ENCODE measurements around the gene CALCOCO1. TPM values are rescaled to one million over a fixed set of nuclear protein-coding genes. Genes with fewer than 3 reads are reported as not detected.

Gene CALCOCO1
- polyA plus RNA-seq, 3 donors: 60.1 to 238 (median 69.6) TPM

DNA sequence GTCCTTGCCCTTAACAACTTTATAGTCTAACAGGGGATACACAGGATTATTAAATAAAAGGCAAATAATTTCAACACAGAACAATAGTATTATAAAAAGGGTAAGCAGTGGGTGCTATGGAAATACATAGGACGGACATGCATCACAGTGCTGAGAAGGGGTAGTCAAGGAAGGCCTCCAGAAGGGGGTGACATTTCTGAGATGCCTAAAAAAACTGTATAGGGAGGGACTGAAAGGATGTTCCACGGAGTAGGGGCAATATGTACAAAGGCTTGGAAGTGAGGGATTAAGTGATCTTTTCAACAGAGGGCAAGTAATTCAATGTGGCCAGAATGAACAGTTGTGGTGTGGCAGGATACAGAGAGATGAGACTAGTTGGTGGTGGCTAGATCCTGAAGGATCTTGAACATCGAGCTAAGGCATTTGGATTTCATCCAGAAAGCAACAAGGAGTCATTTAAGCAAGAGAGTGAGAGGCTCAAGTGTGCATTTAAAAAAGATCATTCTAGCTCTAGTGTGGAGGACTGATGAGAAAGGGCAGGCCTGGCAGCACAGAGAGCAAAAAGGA is 42.5 kb downstream of the CALCOCO1 start:
- DNase-seq: no peak
- H3K4me3 Mint-ChIP-seq: no peak overlapping the region
- H3K27ac Mint-ChIP-seq: no peak overlapping the region
- 100% methylated on average over 2 of the region's 3 CpGs for WGBS (ENCODE audit: insufficient coverage)
- H3K27me3 Mint-ChIP-seq (ENCODE audit: low read depth in 3 of 3): peaks cover 5 to 20% (median 8%) of the 10 kb centered on the region in 3 donors
- Histone ChIP-seq H3K79me2 (ENCODE audit: insufficient read depth, low read length) (no peaks in the 10 kb centered on the region), H4K20me1 (ENCODE audit: insufficient read depth, low read length) (no peaks in the 10 kb centered on the region), H3K27me3 (ENCODE audit: control insufficient read depth in 2 of 2, insufficient read depth in 2 of 2, low read length in 2 of 2) (peaks cover 0 to under 1% of the 10 kb centered on the region in 2 donors), H3K9me3 (replicated peaks in 1 of 2; ENCODE audit: control insufficient read depth in 1 of 2, insufficient read depth in 1 of 2, low read length in 2 of 2) (no peaks in the 10 kb centered on the region), H3K36me3 (replicated peaks in 1 of 2; ENCODE audit: control insufficient read depth in 1 of 2, insufficient read depth in 2 of 2, low read length in 2 of 2) (no peaks in the 10 kb centered on the region), H3K9ac (ENCODE audit: insufficient read depth, low read length, poor library complexity, severe bottlenecking) (no peak overlapping the region), H3K4me1 (ENCODE audit: control insufficient read depth in 1 of 2, insufficient read depth in 2 of 2, low read length in 2 of 2) (no peaks in the 10 kb centered on the region), H3K4me2 (replicated peaks; ENCODE audit: extremely low read depth, low read length, poor library complexity, severe bottlenecking) (no peak overlapping the region), H2AFZ (ENCODE audit: insufficient read depth, low read depth, low read length, poor library complexity, severe bottlenecking) (no peak overlapping the region), H3K4me3 (replicated peaks in 1 of 3; ENCODE audit: low read depth in 2 of 3, low read length in 3 of 3) (no peak overlapping the region), H3K27ac (ENCODE audit: low read depth in 1 of 2, low read length in 2 of 2) (no peak overlapping the region)
- intact Hi-C loops (cut with micrococcal nuclease): no loop called here
- no peaks in the 10 kb centered on the region for H3K36me3 Mint-ChIP-seq
- H3K4me1 Mint-ChIP-seq: peaks cover 9% of the 10 kb centered on the region
- no peaks in the 10 kb centered on the region for H3K9me3 Mint-ChIP-seq
- TF ChIP-seq, protein P1, sequence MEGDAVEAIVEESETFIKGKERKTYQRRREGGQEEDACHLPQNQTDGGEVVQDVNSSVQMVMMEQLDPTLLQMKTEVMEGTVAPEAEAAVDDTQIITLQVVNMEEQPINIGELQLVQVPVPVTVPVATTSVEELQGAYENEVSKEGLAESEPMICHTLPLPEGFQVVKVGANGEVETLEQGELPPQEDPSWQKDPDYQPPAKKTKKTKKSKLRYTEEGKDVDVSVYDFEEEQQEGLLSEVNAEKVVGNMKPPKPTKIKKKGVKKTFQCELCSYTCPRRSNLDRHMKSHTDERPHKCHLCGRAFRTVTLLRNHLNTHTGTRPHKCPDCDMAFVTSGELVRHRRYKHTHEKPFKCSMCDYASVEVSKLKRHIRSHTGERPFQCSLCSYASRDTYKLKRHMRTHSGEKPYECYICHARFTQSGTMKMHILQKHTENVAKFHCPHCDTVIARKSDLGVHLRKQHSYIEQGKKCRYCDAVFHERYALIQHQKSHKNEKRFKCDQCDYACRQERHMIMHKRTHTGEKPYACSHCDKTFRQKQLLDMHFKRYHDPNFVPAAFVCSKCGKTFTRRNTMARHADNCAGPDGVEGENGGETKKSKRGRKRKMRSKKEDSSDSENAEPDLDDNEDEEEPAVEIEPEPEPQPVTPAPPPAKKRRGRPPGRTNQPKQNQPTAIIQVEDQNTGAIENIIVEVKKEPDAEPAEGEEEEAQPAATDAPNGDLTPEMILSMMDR (IDR thresholded peaks at IDR 0.05): no peak

DNA sequence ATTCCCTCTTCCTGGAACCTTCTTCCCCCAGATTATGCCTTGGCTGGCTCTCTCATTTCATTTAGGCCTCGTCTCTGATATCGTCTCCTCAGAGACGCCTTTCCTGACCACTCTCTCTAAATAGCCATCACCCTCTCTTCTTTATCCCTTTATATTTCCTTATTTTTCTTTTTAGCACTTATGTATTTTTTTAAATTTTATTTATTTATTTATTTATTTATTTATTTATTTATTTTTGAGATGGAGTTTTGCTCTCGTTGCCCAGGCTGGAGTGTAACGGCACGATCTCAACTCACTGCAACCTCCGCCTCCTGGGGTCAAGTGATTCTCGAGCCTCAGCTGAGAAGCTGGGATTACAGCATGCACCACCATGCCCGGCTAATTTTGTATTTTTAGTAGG is 43.3 kb downstream of the CALCOCO1 start:
- DNase-seq: no peak
- H3K79me2 ChIP-seq (ENCODE audit: insufficient read depth, low read length): no peaks in the 10 kb centered on the region
- no peak overlapping the region for H3K4me2 ChIP-seq (replicated peaks; ENCODE audit: extremely low read depth, low read length, poor library complexity, severe bottlenecking)
- Mint-ChIP-seq H3K9me3 (no peaks in the 10 kb centered on the region), H3K4me3 (no peak overlapping the region), H3K27ac (no peak overlapping the region), H3K36me3 (no peaks in the 10 kb centered on the region), H3K4me1 (peaks cover 9% of the 10 kb centered on the region), H3K27me3 (ENCODE audit: low read depth in 3 of 3) (peaks cover 8 to 23% (median 11%) of the 10 kb centered on the region in 3 donors)
- 96% methylated on average over 5 of the region's 9 CpGs for WGBS (ENCODE audit: insufficient coverage)
- H2AFZ ChIP-seq (ENCODE audit: insufficient read depth, low read depth, low read length, poor library complexity, severe bottlenecking): no peak overlapping the region
- no peak overlapping the region for H3K27ac ChIP-seq (ENCODE audit: low read depth in 1 of 2, low read length in 2 of 2)
- no peak overlapping the region for H3K9ac ChIP-seq (ENCODE audit: insufficient read depth, low read length, poor library complexity, severe bottlenecking)
- H3K27me3 ChIP-seq (ENCODE audit: control insufficient read depth in 2 of 2, insufficient read depth in 2 of 2, low read length in 2 of 2): peaks cover under 1 to 7% of the 10 kb centered on the region in 2 donors
- no peaks in the 10 kb centered on the region for H3K9me3 ChIP-seq (replicated peaks in 1 of 2; ENCODE audit: control insufficient read depth in 1 of 2, insufficient read depth in 1 of 2, low read length in 2 of 2)
- H3K4me3 ChIP-seq (replicated peaks in 1 of 3; ENCODE audit: low read depth in 2 of 3, low read length in 3 of 3): no peak overlapping the region
- no peaks in the 10 kb centered on the region for H3K36me3 ChIP-seq (replicated peaks in 1 of 2; ENCODE audit: control insufficient read depth in 1 of 2, insufficient read depth in 2 of 2, low read length in 2 of 2)
- no peaks in the 10 kb centered on the region for H3K4me1 ChIP-seq (ENCODE audit: control insufficient read depth in 1 of 2, insufficient read depth in 2 of 2, low read length in 2 of 2)
- TF ChIP-seq, protein P1 (IDR thresholded peaks at IDR 0.05): no peak
- intact Hi-C loops (cut with micrococcal nuclease): no loop called here
- no peaks in the 10 kb centered on the region for H4K20me1 ChIP-seq (ENCODE audit: insufficient read depth, low read length)
